Tibial nerve (tissue), 4 donors: ENCODE results near the gene GAPDHS. TPM values are rescaled to one million over a fixed set of nuclear protein-coding genes. Genes with fewer than 3 reads are reported as not detected.

Source experiments
- DNase-seq, 2 donors: peaks; one replicate each; pipeline ENCODE4 v3.0.0-alpha.2; 2019; ENCODE audit warnings: low spot score in 2 of 2
- H3K27ac ChIP-seq, 4 donors: fragments of 200-600 bp; sonication (generic) in 3 of 4; one replicate each; pipeline ENCODE4 v1.5.1; 2017 to 2019; ENCODE audit warnings: mild to moderate bottlenecking in 1 of 4
- H3K27me3 ChIP-seq, 2 donors: fragments of 200-600 bp; sonication (generic) in 1 of 2; one replicate each; pipeline versions ENCODE4 v1.5.1 to v1.6.0; 2017 to 2019
- H3K36me3 ChIP-seq, 3 donors: fragments of 200-600 bp; sonication (generic); one replicate each; pipeline ENCODE4 v1.5.1; 2018 to 2019
- H3K4me1 ChIP-seq, 4 donors: fragments of 200-600 bp; sonication (generic) in 3 of 4; one replicate each; pipeline ENCODE4 v1.5.1; 2017 to 2019
- H3K4me3 ChIP-seq, 4 donors: fragments of 200-600 bp; sonication (generic) in 3 of 4; one replicate each; pipeline ENCODE4 v1.5.1; 2017 to 2019; ENCODE audit warnings: mild to moderate bottlenecking in 1 of 4, moderate library complexity in 1 of 4
- H3K9me3 ChIP-seq, 4 donors: fragments of 200-600 bp; sonication (generic) in 3 of 4; one replicate each; pipeline ENCODE4 v1.5.1; 2017 to 2019
- EP300 ChIP-seq, 2 donors: sonication (generic); formaldehyde crosslinking; IDR thresholded peaks; one replicate each; pipeline ENCODE4 v1.6.1; 2017; ENCODE audit warnings: antibody characterized with exemption in 2 of 2, mild to moderate bottlenecking in 1 of 2
- POLR2A ChIP-seq, 2 donors: fragments of 450-650 bp; IDR thresholded peaks; one replicate each; pipeline ENCODE4 v1.6.1; 2017; ENCODE audit warnings: antibody characterized with exemption in 2 of 2, mild to moderate bottlenecking in 2 of 2, moderate library complexity in 2 of 2
- WGBS, 2 donors: methylation state at CpG; one replicate each; pipeline ENCODE4 v1.1.5; 2018; 5-methylcytosine and 5-hydroxymethylcytosine counted together
- total RNA-seq, 4 donors: library from RNA; depleted of rRNA; stranded (reverse); fragments of >200 nt; gene quantifications; one replicate each; pipeline ENCODE4 v1.1.0, GENCODE V29; 2016
- TF ChIP-seq, protein P1 (sequence below), 5 experiments: fragments of 200-600 bp in 3 of 5; fragments of 450-650 bp in 2 of 5; sonication (generic) in 3 of 5; IDR thresholded peaks; one replicate each; pipeline ENCODE4 v1.5.1; 2016 to 2019; ENCODE audit warnings: antibody characterized with exemption in 5 of 5, mild to moderate bottlenecking in 3 of 5, moderate library complexity in 2 of 5

Gene GAPDHS
- total RNA-seq, result not detected

DNA sequence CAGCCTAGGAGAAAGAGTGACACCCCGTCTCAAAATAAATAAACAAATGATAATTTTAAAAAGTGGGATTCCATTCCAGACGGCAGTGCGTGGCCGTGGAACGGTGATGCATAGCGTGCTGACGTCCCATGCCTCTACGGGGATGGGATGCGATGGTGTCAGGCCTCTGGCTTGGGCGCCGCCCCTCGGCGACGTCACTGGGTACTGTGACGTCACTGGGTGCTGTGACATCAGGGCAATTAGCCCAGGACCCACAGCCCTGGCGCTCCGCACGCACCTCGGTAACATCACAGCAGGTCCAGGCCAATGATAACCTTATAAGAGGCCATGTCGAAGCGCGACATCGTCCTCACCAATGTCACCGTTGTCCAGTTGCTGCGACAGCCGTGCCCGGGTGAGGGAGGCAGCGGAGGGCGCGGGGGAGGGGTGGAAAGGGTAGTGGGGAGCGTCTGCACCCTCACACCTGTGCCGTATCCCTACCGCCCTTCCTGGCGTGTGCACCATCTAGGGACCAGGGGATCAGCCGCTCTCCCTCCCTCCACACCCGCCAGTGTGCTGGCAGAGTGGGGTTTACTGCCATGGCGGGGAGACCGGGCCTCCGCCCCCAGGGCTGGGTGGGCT, at the start of gene GAPDHS:
GAPDHS (plus strand) TSS at position 256 of the 621 bp plus-strand sequence; CDS start at position 328, 72 bp downstream.
- TF ChIP-seq EP300 (IDR thresholded peaks at IDR 0.05) (no peak), POLR2A (IDR thresholded peaks at IDR 0.05) (no peak)
- TF ChIP-seq, protein P1, sequence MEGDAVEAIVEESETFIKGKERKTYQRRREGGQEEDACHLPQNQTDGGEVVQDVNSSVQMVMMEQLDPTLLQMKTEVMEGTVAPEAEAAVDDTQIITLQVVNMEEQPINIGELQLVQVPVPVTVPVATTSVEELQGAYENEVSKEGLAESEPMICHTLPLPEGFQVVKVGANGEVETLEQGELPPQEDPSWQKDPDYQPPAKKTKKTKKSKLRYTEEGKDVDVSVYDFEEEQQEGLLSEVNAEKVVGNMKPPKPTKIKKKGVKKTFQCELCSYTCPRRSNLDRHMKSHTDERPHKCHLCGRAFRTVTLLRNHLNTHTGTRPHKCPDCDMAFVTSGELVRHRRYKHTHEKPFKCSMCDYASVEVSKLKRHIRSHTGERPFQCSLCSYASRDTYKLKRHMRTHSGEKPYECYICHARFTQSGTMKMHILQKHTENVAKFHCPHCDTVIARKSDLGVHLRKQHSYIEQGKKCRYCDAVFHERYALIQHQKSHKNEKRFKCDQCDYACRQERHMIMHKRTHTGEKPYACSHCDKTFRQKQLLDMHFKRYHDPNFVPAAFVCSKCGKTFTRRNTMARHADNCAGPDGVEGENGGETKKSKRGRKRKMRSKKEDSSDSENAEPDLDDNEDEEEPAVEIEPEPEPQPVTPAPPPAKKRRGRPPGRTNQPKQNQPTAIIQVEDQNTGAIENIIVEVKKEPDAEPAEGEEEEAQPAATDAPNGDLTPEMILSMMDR (IDR thresholded peaks at IDR 0.05), result no peak
- 42 to 47% methylated on average over 22 to 36 of the region's 39 CpGs for WGBS, 2 donors
- H3K9me3 ChIP-seq, result no peaks in the 10 kb centered on the region
- H3K27ac ChIP-seq, result no peak within 1 kb of the TSS
- H3K4me3 ChIP-seq, result no peak within 1 kb of the TSS
- H3K4me1 ChIP-seq, result peaks cover 0 to 8% (median 0%) of the 10 kb centered on the region in 4 donors
- peaks cover 0 to 71% of the 10 kb centered on the region in 2 donors for H3K27me3 ChIP-seq
- no peak for DNase-seq
- no peaks in the 10 kb centered on the region for H3K36me3 ChIP-seq

DNA sequence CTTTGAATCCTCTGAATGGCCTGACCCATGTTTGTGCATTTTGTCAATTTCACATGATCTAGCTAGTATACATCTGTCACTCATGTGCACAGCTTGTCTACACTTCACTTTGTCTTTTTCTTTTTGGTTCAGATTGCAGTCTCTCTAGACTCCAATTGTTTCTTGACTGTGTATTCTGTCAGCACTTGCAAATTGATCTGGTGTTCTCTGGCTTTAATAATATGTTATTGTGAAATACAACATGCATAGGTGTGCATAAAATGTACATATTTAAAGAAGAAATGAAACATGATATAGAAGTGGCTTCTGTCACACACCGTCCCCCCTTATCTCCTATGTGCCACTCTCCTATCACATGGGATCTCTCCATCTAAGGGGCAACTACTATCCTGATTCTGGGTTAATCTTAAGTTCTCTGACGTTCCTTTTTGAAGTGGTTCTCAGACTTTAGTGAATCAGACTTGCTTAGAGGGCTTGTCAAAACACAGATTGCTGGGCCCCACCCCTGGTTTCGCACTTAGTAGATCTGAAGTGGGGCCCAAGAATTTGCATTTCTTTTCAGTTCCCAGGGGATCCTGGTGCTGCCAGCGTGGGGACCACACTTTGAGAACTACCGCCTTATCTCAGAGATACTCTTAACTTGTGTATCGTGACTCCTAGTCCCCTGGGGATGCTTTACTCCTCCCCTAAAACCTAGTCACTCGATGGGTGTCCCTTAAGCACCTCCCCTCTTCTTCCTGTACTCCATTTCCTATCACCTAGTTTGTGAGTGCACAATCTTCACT, 48.8 kb upstream of the GAPDHS start:
- no peaks in the 10 kb centered on the region for H3K9me3 ChIP-seq
- peaks cover 0 to 8% of the 10 kb centered on the region in 2 donors for H3K27me3 ChIP-seq
- no peak for DNase-seq
- H3K4me3 ChIP-seq, result no peak overlapping the region
- H3K36me3 ChIP-seq, result no peaks in the 10 kb centered on the region
- WGBS, 2 donors, result 50 to 62% methylated on average over 7 of the region's 7 CpGs
- no peaks in the 10 kb centered on the region for H3K4me1 ChIP-seq
- no peak overlapping the region for H3K27ac ChIP-seq
- TF ChIP-seq, protein P1 (IDR thresholded peaks at IDR 0.05), result no peak
- TF ChIP-seq EP300 (IDR thresholded peaks at IDR 0.05), result no peak
- TF ChIP-seq POLR2A (IDR thresholded peaks at IDR 0.05), result no peak

DNA sequence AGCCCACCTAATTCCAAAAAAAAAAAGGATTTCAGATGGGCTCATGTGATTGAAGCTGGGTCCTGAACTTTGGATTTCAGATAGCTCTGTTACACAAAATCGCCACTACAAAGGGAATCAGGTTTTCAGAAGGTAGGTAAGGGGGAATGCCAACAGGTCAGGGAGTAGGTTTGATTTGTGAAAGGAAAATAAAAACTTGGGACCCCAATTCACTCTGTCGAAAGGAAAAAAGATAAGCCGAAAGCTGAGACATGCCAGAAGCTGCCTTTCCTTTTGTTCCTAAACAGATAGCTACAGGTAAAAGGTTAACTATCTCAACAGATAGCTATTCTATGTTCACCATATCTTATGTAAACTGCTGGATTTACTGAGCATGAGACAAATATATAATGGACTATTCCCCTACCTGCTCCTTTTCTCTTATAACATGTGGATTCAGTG, 47.0 kb upstream of the GAPDHS start:
- H3K4me1 ChIP-seq, result no peaks in the 10 kb centered on the region
- TF ChIP-seq EP300 (IDR thresholded peaks at IDR 0.05) (no peak), POLR2A (IDR thresholded peaks at IDR 0.05) (no peak)
- TF ChIP-seq, protein P1 (IDR thresholded peaks at IDR 0.05), result no peak
- 86 to 88% methylated on average over 3 of the region's 3 CpGs for WGBS, 2 donors

DNA sequence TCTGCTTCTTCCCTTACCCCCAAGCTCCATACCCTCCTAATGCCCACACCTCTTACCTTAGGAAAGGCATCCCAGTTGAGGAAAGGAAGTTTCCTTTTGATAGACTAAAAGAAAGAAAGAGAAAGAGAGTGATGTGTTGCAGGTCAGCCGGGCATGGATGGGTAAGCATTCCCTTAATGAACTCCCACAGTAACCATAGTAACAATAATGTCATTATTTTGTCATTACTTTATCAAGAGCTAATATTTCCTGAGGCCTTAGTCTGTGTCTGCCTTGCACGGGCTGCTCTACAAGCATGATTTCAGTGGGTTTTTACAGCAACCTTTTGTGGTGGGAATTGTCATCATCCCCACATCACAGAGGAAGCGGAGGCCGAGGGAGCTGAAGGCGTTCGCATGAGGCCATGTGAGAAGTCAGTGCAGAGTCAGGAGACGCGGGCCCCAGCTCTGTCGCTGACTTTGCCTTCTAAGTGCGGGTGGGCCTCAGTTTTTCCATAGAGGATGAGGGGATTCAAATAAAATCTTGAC, 45.5 kb upstream of the GAPDHS start:
- Histone ChIP-seq H3K36me3 (no peaks in the 10 kb centered on the region), H3K4me1 (no peaks in the 10 kb centered on the region), H3K27me3 (peaks cover 0 to 33% of the 10 kb centered on the region in 2 donors), H3K9me3 (no peaks in the 10 kb centered on the region), H3K4me3 (no peak overlapping the region), H3K27ac (no peak overlapping the region)
- 84% methylated on average over 10 of the region's 10 CpGs for WGBS, 2 donors
- no peak for DNase-seq
- no peak for TF ChIP-seq POLR2A (IDR thresholded peaks at IDR 0.05)

More for the DNA sequence above, 47.0 kb upstream of the GAPDHS start:
- H3K27me3 ChIP-seq, result peaks cover 0 to 23% of the 10 kb centered on the region in 2 donors
- no peaks in the 10 kb centered on the region for H3K9me3 ChIP-seq
- DNase-seq, result no peak
- H3K36me3 ChIP-seq, result no peaks in the 10 kb centered on the region
- H3K4me3 ChIP-seq, result no peak overlapping the region
- no peak overlapping the region for H3K27ac ChIP-seq

DNA sequence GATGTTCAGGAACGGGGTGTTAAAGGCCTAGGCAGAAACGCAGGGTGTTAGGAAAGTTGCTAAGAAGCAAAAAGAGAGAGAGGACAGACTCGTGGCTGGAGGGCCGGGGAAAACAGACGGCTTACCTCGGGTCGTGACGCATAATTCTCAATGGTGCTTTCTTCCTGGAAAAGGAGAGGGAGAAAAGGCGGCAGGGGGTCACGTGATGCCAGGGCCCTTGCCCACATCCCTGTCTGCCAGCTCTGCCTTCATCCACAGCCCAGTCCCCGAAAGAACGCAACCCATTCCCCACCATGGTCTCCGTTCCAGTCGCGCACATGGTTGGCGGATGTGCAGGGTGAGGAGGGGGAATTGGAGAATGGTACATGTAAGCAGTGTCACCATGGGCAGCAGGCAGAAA, 44.6 kb upstream of the GAPDHS start:
- DNase-seq, result no peak
- 76 to 80% methylated on average over 16 of the region's 16 CpGs for WGBS, 2 donors
- H3K36me3 ChIP-seq, result no peaks in the 10 kb centered on the region
- no peaks in the 10 kb centered on the region for H3K4me1 ChIP-seq
- TF ChIP-seq POLR2A (IDR thresholded peaks at IDR 0.05) (no peak), EP300 (IDR thresholded peaks at IDR 0.05) (no peak)
- no peak overlapping the region for H3K27ac ChIP-seq
- H3K4me3 ChIP-seq, result no peak overlapping the region
- H3K9me3 ChIP-seq, result no peaks in the 10 kb centered on the region
- peaks cover 0 to 33% of the 10 kb centered on the region in 2 donors for H3K27me3 ChIP-seq

DNA sequence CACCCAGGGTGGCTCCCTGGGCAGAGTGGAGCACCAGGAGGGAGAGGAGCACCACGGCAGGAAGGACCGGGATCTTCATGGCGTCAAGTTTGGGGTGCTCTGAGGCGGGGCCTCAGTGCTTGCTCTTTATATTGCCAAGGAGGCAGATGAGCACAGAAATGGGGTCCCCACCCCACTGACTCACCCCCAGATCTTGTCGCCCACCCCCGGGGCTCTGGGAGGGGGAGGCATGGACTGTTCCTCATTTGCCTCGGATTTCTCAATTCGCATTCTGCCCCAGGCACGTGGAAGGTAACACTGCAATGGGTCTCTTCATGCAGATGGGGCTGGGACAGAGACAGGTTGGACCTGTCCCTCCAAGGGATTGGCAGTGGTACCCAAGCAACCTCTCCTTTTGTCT, 42.9 kb upstream of the GAPDHS start, which contains the start of gene KRTDAP:
KRTDAP (minus strand) TSS at position 101 of the 400 bp plus-strand sequence; CDS start at position 79, 22 bp downstream.
- peaks cover 0 to 33% of the 10 kb centered on the region in 2 donors for H3K27me3 ChIP-seq
- WGBS, 2 donors, result 75 to 86% methylated on average over 9 of the region's 9 CpGs

More for the DNA sequence above, 42.9 kb upstream of the GAPDHS start, which contains the start of gene KRTDAP:
- no peak for DNase-seq
- Histone ChIP-seq H3K4me3 (no peak within 1 kb of the TSS), H3K27ac (no peak within 1 kb of the TSS), H3K36me3 (no peaks in the 10 kb centered on the region), H3K4me1 (peaks cover 0 to 4% (median 1%) of the 10 kb centered on the region in 4 donors), H3K9me3 (no peaks in the 10 kb centered on the region)
- no peak for TF ChIP-seq POLR2A (IDR thresholded peaks at IDR 0.05)
- TF ChIP-seq EP300 (IDR thresholded peaks at IDR 0.05), result no peak
- TF ChIP-seq, protein P1 (IDR thresholded peaks at IDR 0.05), result no peak
